Stimulated activated CD8-positive, alpha-beta memory T cell treated with anti-CD3 and anti-CD28 coated beads, Interleukin-4, amount 100 ng/mL, for 1 hour (primary cell): ENCODE results near the gene SLC22A12.

Experiments used
- DNase-seq, 2 donors: peaks; one replicate each; pipeline ENCODE4 v3.0.0-alpha.2; 2020; ENCODE audit warnings: low read depth in 2 of 2, low spot score in 1 of 2

Gene SLC22A12

GRCh38 chr11:64643256-64643881, 52.3 kb downstream of the SLC22A12 start:
- DNase-seq: no peak

GRCh38 chr11:64643920-64644646, 53.1 kb downstream of the SLC22A12 start:
- no peak for DNase-seq

- no peak for DNase-seq
Observed at GRCh38 chr11:64644647-64645275, 53.7 kb downstream of the SLC22A12 start.

DNA sequence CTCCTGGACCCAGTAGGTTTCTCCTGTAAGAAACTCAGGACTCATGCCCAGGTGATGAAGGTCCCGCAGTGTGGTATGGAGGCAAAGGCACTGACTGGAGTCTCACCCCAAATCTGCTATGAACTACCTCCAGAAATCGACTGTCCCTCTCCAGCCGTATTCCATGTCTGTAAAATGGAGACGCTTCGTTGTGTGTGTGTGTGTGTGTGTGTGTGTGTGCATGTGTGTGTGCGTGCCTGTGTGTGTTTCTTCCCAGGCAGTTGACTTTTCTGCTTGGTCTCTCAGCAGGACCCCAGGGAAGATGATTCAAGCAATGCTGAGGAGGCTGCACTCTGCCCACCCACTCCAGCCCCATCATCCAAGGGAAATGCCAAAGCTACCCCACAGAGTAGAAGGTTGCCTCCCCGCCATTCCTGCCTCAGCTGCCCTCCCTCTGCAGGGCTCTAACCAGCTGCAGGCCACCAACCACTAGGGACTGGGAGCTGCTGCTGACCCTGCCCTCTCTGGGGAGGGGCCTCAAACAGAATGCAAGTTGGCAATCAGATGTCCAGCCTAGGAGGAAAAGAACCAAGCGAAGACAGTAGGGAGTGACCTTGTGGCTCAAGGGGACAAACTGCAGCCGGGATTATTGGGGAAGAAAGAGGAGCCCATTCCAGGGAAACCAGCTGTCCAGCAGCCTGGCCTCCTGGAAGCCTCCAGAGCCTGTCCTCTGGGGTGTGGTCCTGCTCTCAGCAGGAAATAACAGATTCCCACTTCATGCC, 56.2 kb downstream of the SLC22A12 start:
- DNase-seq: no peak

- DNase-seq: no peak
Observed at GRCh38 chr11:64648551-64648950, 57.5 kb downstream of the SLC22A12 start.

- no peak for DNase-seq
Observed at GRCh38 chr11:64649291-64649697, 58.3 kb downstream of the SLC22A12 start.

DNA sequence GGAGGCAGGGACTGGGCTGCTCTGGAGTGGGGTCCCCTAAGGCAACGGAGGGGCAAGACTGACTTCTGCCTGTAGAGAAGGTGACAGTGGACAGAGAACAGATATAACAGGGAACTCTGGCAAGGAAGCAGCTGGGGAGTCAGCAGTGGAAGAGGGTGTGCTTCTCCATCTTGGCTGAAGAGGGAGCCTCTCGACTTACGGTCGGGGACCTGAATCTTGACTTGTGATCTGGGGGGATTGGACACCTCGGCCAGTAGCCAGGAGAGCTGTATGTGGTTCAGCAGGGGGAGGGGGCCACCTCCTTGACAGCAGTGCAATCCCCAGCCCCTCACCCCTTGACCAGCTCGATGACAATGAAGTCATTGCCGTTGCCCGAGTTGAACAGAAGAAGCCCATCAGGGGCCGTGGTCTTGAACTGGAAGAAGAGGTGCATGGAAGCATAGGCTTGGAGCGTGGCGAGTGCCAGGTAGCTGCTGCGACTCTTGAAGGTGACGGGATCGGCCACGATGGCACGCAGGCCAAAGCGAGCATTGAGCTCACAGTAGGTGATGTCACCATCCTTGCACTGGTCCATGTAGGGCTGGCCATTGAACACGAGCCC, 60.0 kb downstream of the SLC22A12 start:
- no peak for DNase-seq
